ENCODE results near the gene MAPKAPK3. TPM values are rescaled to one million over a fixed set of nuclear protein-coding genes. Genes with fewer than 3 reads are reported as not detected.

Gene MAPKAPK3
- total and polyA plus RNA-seq, 2 donors (not counting 3 experiments of a cell fraction or from before 2014, with no cell fraction given): 21.3 to 30.5 TPM

GRCh38 chr3:50582083-50582482, 34.9 kb upstream of the MAPKAPK3 start:
- intact Hi-C loops (cut with micrococcal nuclease): no loop called here
- DNase-seq (ENCODE audit: low read depth, low spot score): no peak
- H3K79me2 ChIP-seq (ENCODE audit: control insufficient read depth, insufficient read depth, low read length): no peaks in the 10 kb centered on the region
- no peak overlapping the region for H3K27ac ChIP-seq (ENCODE audit: insufficient read depth, low read depth, low read length)
- POLR2A ChIA-PET: interaction anchor here (1.2 kb wide), 1 partner anchor 16 kb away, joined by 3 read pairs; no protein-coding TSS in a partner anchor
- dilution Hi-C loops (cut with MboI; ENCODE audit: extremely low pct_ligation_motif_present, low sequenced_read_pairs): no loop called here
- H4K20me1 ChIP-seq (replicated peaks; ENCODE audit: control insufficient read depth, extremely low read depth, insufficient read depth, low read length): no peaks in the 10 kb centered on the region
- H3K4me1 ChIP-seq (ENCODE audit: control insufficient read depth, extremely low read depth, insufficient read depth, low read length): no peaks in the 10 kb centered on the region
- no peaks in the 10 kb centered on the region for H3K27me3 ChIP-seq (ENCODE audit: control insufficient read depth in 2 of 2, insufficient read depth in 2 of 2, low read length in 2 of 2)
- no peak overlapping the region for H2AFZ ChIP-seq (ENCODE audit: low read depth, low read length)
- no peaks in the 10 kb centered on the region for H3K9me1 ChIP-seq (replicated peaks; ENCODE audit: control insufficient read depth, extremely low read depth, insufficient read depth, low read length)
- TF ChIP-seq EZH2 (IDR thresholded peaks at IDR 0.05; ENCODE audit: borderline replicate concordance, low read depth, low read length, severe bottlenecking) (no peak), MAX (IDR thresholded peaks at IDR 0.05; ENCODE audit: insufficient read depth, insufficient read length) (no peak), POLR2AphosphoS5 (IDR thresholded peaks at IDR 0.05; ENCODE audit: insufficient read depth, low read depth, low read length) (no peak), FOS (IDR thresholded peaks at IDR 0.05; ENCODE audit: borderline replicate concordance, insufficient read depth, low read length) (no peak), POLR2A (IDR thresholded peaks at IDR 0.05; ENCODE audit: low read depth, low read length) (no peak), GATA2 (IDR thresholded peaks at IDR 0.05; ENCODE audit: insufficient read depth, insufficient read length, low read depth, low read length) (no peak), CTCF (IDR thresholded peaks at IDR 0.05; ENCODE audit: extremely low read depth in 1 of 2, insufficient read depth in 1 of 2, low read depth in 1 of 2, low read length in 2 of 2) (no peak), MYC (IDR thresholded peaks at IDR 0.05; ENCODE audit: low read depth, low read length) (no peak), JUN (IDR thresholded peaks at IDR 0.05; ENCODE audit: borderline replicate concordance, insufficient read depth, insufficient read length, low read depth) (no peak)
- H3K4me3 ChIP-seq (replicated peaks in 1 of 3; ENCODE audit: insufficient read depth in 1 of 3, low read depth in 1 of 3, low read length in 3 of 3): no peak overlapping the region
- no peak for FAIRE-seq
- H3K9ac ChIP-seq (replicated peaks; ENCODE audit: extremely low read depth, insufficient read depth, low read length): no peak overlapping the region
- CTCF ChIA-PET: interaction anchor here (1.2 to 1.3 kb wide), 2 partner anchors 30 to 40 kb away, joined by 3 to 7 read pairs; partner anchors contain the start of gene CISH
- BruUV-seq (replicated peaks): no TSS peak
- H3K4me2 ChIP-seq (ENCODE audit: insufficient read depth, low read length): no peak overlapping the region
- no peaks in the 10 kb centered on the region for H3K9me3 ChIP-seq (replicated peaks; ENCODE audit: control insufficient read depth, insufficient read depth, low read length)
- peaks cover 0 to 3% of the 10 kb centered on the region in 2 experiments for H3K36me3 ChIP-seq (ENCODE audit: control insufficient read depth in 2 of 2, extremely low read depth in 1 of 2, insufficient read depth in 2 of 2, low read length in 2 of 2)

All from endothelial cell of umbilical vein (primary cell).